Measurements from ENCODE around the gene PRM2. TPM values are rescaled to one million over a fixed set of nuclear protein-coding genes. Genes with fewer than 3 reads are reported as not detected.

Gene PRM2
- total RNA-seq (not detected), polyA plus RNA-seq (not detected)

GRCh38 chr16:11276143-11276895, at the start of gene PRM2:
Gene PRM2, minus strand, starts transcription at chr16:11276480. Its CDS starts 110 bp downstream, at chr16:11276370.
- no peaks in the 10 kb centered on the region for H3K36me3 Mint-ChIP-seq
- no peaks in the 10 kb centered on the region for H3K27me3 ChIP-seq (ENCODE audit: insufficient read depth, low read length, poor library complexity, severe bottlenecking)
- POLR2A ChIA-PET = no interaction called here
- H3K36me3 ChIP-seq (ENCODE audit: insufficient read depth, low read length) = no peaks in the 10 kb centered on the region
- CTCF ChIA-PET = interaction anchor here (1.3 kb wide), 2 partner anchors 18 kb away, joined by 3 read pairs; no protein-coding TSS in a partner anchor
- no peak within 1 kb of the TSS for H3K4me3 ChIP-seq (ENCODE audit: low read length)
- no peak within 1 kb of the TSS for H3K4me3 Mint-ChIP-seq
- H3K4me1 ChIP-seq (ENCODE audit: insufficient read depth, low read length) = no peaks in the 10 kb centered on the region
- no peaks in the 10 kb centered on the region for H3K9me3 Mint-ChIP-seq
- no peaks in the 10 kb centered on the region for H3K9me3 ChIP-seq (ENCODE audit: low read length)
- peaks cover 4 to 5% of the 10 kb centered on the region in 2 donors for H3K27me3 Mint-ChIP-seq
- H3K4me1 Mint-ChIP-seq = no peaks in the 10 kb centered on the region
- no peak within 1 kb of the TSS for H3K27ac Mint-ChIP-seq
- H3K27ac ChIP-seq (ENCODE audit: low read depth, low read length) = no peak within 1 kb of the TSS
- no peak for DNase-seq

GRCh38 chr16:11325404-11326083, 49.3 kb upstream of the PRM2 start:
- ChIA-PET POLR2A (no interaction called here), CTCF (interaction anchor here (1.0 to 1.2 kb wide), 2 partner anchors 8 to 29 kb away, joined by 3 read pairs; no protein-coding TSS in a partner anchor)
- Mint-ChIP-seq H3K4me1 (peaks cover 29 to 34% (median 34%) of the 10 kb centered on the region in 3 donors), H3K9me3 (no peaks in the 10 kb centered on the region), H3K27ac (no peak overlapping the region), H3K36me3 (peaks cover 0 to 4% (median 0%) of the 10 kb centered on the region in 3 donors), H3K27me3 (peaks cover 1 to 5% of the 10 kb centered on the region in 2 donors), H3K4me3 (no peak overlapping the region)
- no peaks in the 10 kb centered on the region for H3K36me3 ChIP-seq (ENCODE audit: insufficient read depth, low read length)
- H3K27ac ChIP-seq (ENCODE audit: low read depth, low read length) = no peak overlapping the region
- peaks cover 18% of the 10 kb centered on the region for H3K4me1 ChIP-seq (ENCODE audit: insufficient read depth, low read length)
- H3K4me3 ChIP-seq (ENCODE audit: low read length) = no peak overlapping the region
- no peaks in the 10 kb centered on the region for H3K27me3 ChIP-seq (ENCODE audit: insufficient read depth, low read length, poor library complexity, severe bottlenecking)
- no peaks in the 10 kb centered on the region for H3K9me3 ChIP-seq (ENCODE audit: low read length)
- DNase-seq = no peak

GRCh38 chr16:11323551-11324336, 47.5 kb upstream of the PRM2 start:
- DNase-seq = no peak
- peaks cover 21 to 28% (median 22%) of the 10 kb centered on the region in 3 donors for H3K4me1 Mint-ChIP-seq
- H3K36me3 Mint-ChIP-seq = peaks cover 0 to 4% (median 0%) of the 10 kb centered on the region in 3 donors
- Histone ChIP-seq H3K4me1 (ENCODE audit: insufficient read depth, low read length) (peaks cover 12% of the 10 kb centered on the region), H3K27me3 (ENCODE audit: insufficient read depth, low read length, poor library complexity, severe bottlenecking) (no peaks in the 10 kb centered on the region), H3K4me3 (ENCODE audit: low read length) (no peak overlapping the region), H3K36me3 (ENCODE audit: insufficient read depth, low read length) (no peaks in the 10 kb centered on the region), H3K9me3 (ENCODE audit: low read length) (no peaks in the 10 kb centered on the region), H3K27ac (ENCODE audit: low read depth, low read length) (no peak overlapping the region)
- ChIA-PET POLR2A (no interaction called here), CTCF (no interaction called here)
- H3K4me3 Mint-ChIP-seq = no peak overlapping the region
- peaks cover 0 to 4% of the 10 kb centered on the region in 2 donors for H3K27me3 Mint-ChIP-seq
- H3K27ac Mint-ChIP-seq = no peak overlapping the region
- H3K9me3 Mint-ChIP-seq = no peaks in the 10 kb centered on the region

DNA sequence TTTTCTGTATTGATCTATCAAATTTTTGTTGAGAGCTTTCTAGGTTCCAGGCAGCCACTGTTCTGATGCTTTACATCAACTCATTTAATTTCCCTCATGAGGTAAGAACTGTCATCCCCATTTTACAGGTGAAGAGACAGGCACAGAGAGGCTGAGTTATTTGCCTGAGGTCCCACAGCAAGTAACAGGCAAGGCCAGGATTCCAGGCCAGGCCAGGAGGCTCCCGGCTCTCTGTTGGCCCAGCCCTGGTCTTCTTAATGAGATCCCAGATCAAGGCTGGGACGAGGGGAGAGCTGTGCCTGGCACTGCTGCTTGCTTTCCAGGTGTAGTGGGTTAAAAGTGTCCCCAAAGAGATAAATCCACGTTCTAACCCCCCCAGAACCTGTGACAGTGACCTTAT, 46.5 kb upstream of the PRM2 start:
- Mint-ChIP-seq H3K4me3 (no peak overlapping the region), H3K27ac (no peak overlapping the region), H3K4me1 (peaks cover 12 to 19% (median 13%) of the 10 kb centered on the region in 3 donors), H3K9me3 (no peaks in the 10 kb centered on the region), H3K36me3 (peaks cover 0 to 4% (median 0%) of the 10 kb centered on the region in 3 donors), H3K27me3 (peaks cover 0 to 2% of the 10 kb centered on the region in 2 donors)
- ChIA-PET POLR2A (no interaction called here), CTCF (no interaction called here)
- Histone ChIP-seq H3K4me1 (ENCODE audit: insufficient read depth, low read length) (peaks cover 3% of the 10 kb centered on the region), H3K4me3 (ENCODE audit: low read length) (no peak overlapping the region), H3K27me3 (ENCODE audit: insufficient read depth, low read length, poor library complexity, severe bottlenecking) (no peaks in the 10 kb centered on the region), H3K9me3 (ENCODE audit: low read length) (no peaks in the 10 kb centered on the region), H3K36me3 (ENCODE audit: insufficient read depth, low read length) (no peaks in the 10 kb centered on the region), H3K27ac (ENCODE audit: low read depth, low read length) (no peak overlapping the region)
- DNase-seq = no peak

- peaks cover 3 to 7% (median 5%) of the 10 kb centered on the region in 3 donors for H3K4me1 Mint-ChIP-seq
- H3K27ac Mint-ChIP-seq = no peak overlapping the region
- no peak overlapping the region for H3K4me3 Mint-ChIP-seq
- H3K9me3 Mint-ChIP-seq = no peaks in the 10 kb centered on the region
- Histone ChIP-seq H3K4me3 (ENCODE audit: low read length) (no peak overlapping the region), H3K36me3 (ENCODE audit: insufficient read depth, low read length) (no peaks in the 10 kb centered on the region), H3K9me3 (ENCODE audit: low read length) (no peaks in the 10 kb centered on the region), H3K4me1 (ENCODE audit: insufficient read depth, low read length) (no peaks in the 10 kb centered on the region), H3K27ac (ENCODE audit: low read depth, low read length) (no peak overlapping the region), H3K27me3 (ENCODE audit: insufficient read depth, low read length, poor library complexity, severe bottlenecking) (no peaks in the 10 kb centered on the region)
- H3K27me3 Mint-ChIP-seq = peaks cover 0 to 1% of the 10 kb centered on the region in 2 donors
- H3K36me3 Mint-ChIP-seq = no peaks in the 10 kb centered on the region
- POLR2A ChIA-PET = no interaction called here
- CTCF ChIA-PET = no interaction called here
- DNase-seq = no peak
Observed at GRCh38 chr16:11321662-11322061, 45.4 kb upstream of the PRM2 start.

GRCh38 chr16:11320170-11320569, 43.9 kb upstream of the PRM2 start:
- POLR2A ChIA-PET = interaction anchor here (0.5 kb wide), 1 partner anchor 49 kb away, joined by 3 read pairs; no protein-coding TSS in a partner anchor
- no peaks in the 10 kb centered on the region for H3K36me3 Mint-ChIP-seq
- Histone ChIP-seq H3K4me3 (ENCODE audit: low read length) (no peak overlapping the region), H3K36me3 (ENCODE audit: insufficient read depth, low read length) (no peaks in the 10 kb centered on the region), H3K27me3 (ENCODE audit: insufficient read depth, low read length, poor library complexity, severe bottlenecking) (no peaks in the 10 kb centered on the region), H3K27ac (ENCODE audit: low read depth, low read length) (no peak overlapping the region), H3K9me3 (ENCODE audit: low read length) (no peaks in the 10 kb centered on the region), H3K4me1 (ENCODE audit: insufficient read depth, low read length) (no peaks in the 10 kb centered on the region)
- peaks cover 0 to 1% of the 10 kb centered on the region in 2 donors for H3K27me3 Mint-ChIP-seq
- CTCF ChIA-PET = no interaction called here
- peaks cover under 1 to 1% (median 1%) of the 10 kb centered on the region in 3 donors for H3K4me1 Mint-ChIP-seq
- no peak overlapping the region for H3K27ac Mint-ChIP-seq
- H3K4me3 Mint-ChIP-seq = no peak overlapping the region
- no peak for DNase-seq
- no peaks in the 10 kb centered on the region for H3K9me3 Mint-ChIP-seq

- H3K27me3 ChIP-seq (ENCODE audit: insufficient read depth, low read length, poor library complexity, severe bottlenecking) = no peaks in the 10 kb centered on the region
- no peaks in the 10 kb centered on the region for H3K36me3 Mint-ChIP-seq
- H3K9me3 ChIP-seq (ENCODE audit: low read length) = no peaks in the 10 kb centered on the region
- H3K4me3 Mint-ChIP-seq = no peak overlapping the region
- no peak for DNase-seq
- no peaks in the 10 kb centered on the region for H3K4me1 Mint-ChIP-seq
- H3K4me1 ChIP-seq (ENCODE audit: insufficient read depth, low read length) = no peaks in the 10 kb centered on the region
- H3K36me3 ChIP-seq (ENCODE audit: insufficient read depth, low read length) = no peaks in the 10 kb centered on the region
- H3K27ac Mint-ChIP-seq = no peak overlapping the region
- POLR2A ChIA-PET = no interaction called here
- CTCF ChIA-PET = interaction anchor here (0.9 kb wide), 1 partner anchor 356 kb away, joined by 4 read pairs; no protein-coding TSS in a partner anchor
- H3K27me3 Mint-ChIP-seq = peaks cover 0 to 1% of the 10 kb centered on the region in 2 donors
- H3K9me3 Mint-ChIP-seq = no peaks in the 10 kb centered on the region
- H3K27ac ChIP-seq (ENCODE audit: low read depth, low read length) = no peak overlapping the region
- no peak overlapping the region for H3K4me3 ChIP-seq (ENCODE audit: low read length)
Observed at GRCh38 chr16:11319529-11320146, 43.4 kb upstream of the PRM2 start.
